PC-3 (cell line): ENCODE results near the gene ATP6V1G2.

Experiments
- EZH2 ChIP-seq: fragments of 300-600 bp; sonication (generic); IDR thresholded peaks from one replicate; pipeline ENCODE4 v1.6.1; 2017; ENCODE audit warnings: antibody characterized with exemption, mild to moderate bottlenecking, low read length; ENCODE audit not compliant: unreplicated experiment
- EZH2phosphoT487 ChIP-seq: fragments of 300-600 bp; sonication (generic); IDR thresholded peaks from 2 replicates; pipeline ENCODE4 v1.6.1; 2018; ENCODE audit warnings: mild to moderate bottlenecking, antibody characterized with exemption, low read length, borderline replicate concordance
- TF ChIP-seq, protein P1 (sequence below): fragments of 300-600 bp; sonication (generic); conservative IDR thresholded peaks from 2 replicates; pipeline ENCODE4 v1.5.1; 2017; ENCODE audit warnings: antibody characterized with exemption, low read depth, mild to moderate bottlenecking, low read length

DNA sequence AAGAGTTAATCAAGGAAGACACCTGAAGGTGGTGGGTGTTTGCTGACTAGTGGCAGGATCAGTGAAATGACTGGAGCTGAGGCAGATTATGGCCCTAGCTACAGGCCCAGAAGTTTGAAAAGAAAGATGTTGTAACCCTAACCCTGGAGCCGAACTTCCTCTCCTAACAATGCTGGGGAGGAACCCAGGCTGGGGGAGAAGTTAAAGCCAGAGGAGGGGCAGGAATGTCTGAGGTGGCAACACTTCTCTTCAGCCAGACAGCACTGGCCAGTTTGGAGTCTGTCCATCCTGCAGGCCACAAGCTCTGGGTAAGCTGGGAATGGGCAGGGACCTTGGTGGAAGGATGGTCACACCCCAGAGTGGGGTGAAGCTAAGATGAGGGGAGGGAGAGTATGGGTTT is 39.6 kb upstream of the ATP6V1G2 start, which contains the start of gene LST1:
- TF ChIP-seq, protein P1, sequence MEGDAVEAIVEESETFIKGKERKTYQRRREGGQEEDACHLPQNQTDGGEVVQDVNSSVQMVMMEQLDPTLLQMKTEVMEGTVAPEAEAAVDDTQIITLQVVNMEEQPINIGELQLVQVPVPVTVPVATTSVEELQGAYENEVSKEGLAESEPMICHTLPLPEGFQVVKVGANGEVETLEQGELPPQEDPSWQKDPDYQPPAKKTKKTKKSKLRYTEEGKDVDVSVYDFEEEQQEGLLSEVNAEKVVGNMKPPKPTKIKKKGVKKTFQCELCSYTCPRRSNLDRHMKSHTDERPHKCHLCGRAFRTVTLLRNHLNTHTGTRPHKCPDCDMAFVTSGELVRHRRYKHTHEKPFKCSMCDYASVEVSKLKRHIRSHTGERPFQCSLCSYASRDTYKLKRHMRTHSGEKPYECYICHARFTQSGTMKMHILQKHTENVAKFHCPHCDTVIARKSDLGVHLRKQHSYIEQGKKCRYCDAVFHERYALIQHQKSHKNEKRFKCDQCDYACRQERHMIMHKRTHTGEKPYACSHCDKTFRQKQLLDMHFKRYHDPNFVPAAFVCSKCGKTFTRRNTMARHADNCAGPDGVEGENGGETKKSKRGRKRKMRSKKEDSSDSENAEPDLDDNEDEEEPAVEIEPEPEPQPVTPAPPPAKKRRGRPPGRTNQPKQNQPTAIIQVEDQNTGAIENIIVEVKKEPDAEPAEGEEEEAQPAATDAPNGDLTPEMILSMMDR = no peak
- TF ChIP-seq EZH2 (no peak), EZH2phosphoT487 (no peak)
